ENCODE measurements around the gene PCLO.
"Not testable (repeated sequence)": the region's sequence is repeated elsewhere in the genome, so short reads cannot be mapped to it uniquely, and the experiment has no call there.

The PCLO gene

DNA sequence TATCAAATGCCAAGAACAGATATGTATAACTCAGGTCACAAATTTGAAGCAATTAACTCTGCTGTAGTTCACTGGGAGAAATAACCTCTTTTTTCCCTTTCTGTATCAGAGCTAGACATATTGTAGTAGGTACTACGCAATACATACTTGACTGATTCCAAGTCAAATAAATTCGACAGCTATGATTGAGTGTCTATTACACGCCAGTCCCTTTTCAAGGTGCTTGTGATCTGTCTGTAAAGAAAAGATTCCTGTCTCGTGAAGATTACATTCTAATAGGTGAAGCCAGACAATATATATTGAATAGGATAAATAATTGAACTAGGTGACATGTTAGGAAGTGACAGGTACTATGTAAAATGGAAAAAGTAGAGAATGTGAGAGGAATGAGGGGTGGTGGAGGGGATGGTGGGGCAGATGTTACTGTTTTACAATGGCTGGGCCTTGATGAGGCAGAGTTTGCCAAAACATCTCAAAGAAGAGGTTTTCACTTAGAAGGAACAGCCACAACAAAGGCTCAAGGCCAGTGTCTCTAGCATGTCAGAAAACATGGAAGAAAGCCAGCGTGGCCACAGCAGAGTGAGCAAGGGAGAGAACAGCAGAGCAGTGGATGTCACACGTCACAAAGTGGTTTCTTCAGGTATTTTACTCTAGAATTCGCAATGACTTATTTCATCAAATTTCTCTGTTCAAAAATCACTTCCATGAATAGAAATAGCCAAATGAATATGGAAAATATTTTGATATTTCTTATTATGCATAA, 436.5 kb downstream of the PCLO start:
- DNase-seq: no peak

DNA sequence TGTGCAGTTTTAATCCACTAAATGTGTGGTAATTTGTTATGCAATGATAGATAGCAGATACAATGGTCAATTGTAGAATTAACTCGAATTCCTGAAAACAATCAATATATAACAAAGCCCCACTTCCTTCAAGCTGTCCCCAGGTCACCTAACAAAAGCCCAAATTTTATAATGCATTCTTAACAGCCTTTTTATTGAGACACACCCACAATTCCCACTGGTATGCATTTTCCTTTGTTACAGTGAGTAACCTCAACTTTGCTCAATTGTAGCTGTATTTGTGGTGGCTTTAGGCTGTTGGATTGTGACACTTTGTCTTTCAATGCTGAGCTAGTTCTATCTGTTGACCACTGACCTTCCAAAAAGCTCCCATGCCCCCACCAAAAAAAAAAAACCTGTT, 439.3 kb downstream of the PCLO start:
- no peak for DNase-seq

DNA sequence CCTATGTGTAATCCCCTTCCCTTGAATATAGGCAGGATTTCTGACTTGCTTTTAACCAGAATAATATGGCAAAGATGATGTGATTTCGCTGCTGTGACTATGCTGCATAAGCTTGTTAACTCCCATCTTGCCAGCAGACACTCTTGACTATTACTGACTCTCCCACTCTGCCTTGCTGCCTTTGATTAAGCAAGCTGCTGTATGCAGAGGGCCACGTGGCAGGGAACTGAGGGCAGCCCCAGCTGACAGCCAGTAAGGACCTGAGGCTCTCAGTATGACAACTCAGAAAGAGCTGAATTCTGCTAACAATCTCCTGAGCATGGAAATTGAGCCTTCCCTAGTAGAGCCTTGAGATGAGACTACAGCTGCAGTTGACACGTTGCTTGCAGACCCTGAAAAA, 439.7 kb downstream of the PCLO start:
- DNase-seq: no peak

DNA sequence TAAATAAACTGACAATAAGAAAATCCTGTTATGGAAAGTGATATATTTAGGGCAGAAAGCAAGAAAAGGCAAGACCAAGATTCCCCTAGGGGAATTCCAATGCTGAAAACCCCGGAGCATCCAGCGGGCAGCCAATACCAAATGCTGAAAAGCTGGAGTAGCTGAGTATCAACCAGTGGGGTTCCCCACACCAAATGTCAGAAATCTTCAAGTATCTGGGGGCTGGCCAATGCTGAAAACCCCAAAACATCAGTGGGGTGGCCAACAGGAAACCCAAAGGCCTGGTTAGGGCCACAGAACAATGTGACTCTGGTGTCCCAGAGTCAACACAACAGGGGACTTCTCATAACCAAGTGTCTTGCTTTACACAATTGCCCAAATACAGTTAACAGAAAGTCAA, 447.3 kb downstream of the PCLO start:
- DNase-seq: no peak

DNA sequence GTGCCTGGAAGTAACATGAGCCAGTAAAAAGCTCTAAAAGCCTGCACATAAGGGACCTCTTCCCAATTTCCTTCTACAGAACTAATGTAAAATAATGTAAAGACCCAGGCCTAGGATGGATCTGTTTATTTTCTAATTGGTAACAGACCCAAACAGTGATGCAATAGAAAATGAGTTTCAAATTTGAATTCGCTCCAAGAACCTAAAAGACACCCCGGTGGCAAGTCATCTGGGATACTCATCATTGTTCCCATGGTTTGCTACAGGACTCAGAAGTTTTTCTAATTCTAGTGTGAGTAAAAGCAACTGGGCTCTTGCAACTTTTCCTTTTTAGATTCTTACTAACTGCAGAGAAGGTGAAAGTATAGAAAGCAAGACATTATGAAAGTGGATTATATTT, 447.8 kb downstream of the PCLO start:
- DNase-seq: no peak

DNA sequence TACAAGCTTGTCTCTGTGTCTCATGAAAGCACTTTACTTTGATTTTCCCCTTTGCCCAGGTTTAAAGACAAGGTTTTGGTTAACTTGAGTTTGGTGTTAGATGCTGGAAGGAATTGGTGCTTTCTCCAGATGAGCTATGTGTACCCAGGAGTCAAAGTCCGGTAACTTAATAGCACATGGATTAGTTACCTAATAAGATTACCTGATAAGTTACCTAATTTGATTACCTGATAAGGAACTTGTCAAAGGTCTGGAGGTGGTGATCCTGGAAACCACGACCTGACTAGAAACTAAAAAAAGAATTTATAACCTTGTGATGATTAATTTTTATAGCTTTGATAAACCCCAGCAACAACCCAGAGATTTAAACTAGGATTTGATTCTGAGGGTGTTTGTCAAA, 449.2 kb downstream of the PCLO start:
- no peak for DNase-seq

DNA sequence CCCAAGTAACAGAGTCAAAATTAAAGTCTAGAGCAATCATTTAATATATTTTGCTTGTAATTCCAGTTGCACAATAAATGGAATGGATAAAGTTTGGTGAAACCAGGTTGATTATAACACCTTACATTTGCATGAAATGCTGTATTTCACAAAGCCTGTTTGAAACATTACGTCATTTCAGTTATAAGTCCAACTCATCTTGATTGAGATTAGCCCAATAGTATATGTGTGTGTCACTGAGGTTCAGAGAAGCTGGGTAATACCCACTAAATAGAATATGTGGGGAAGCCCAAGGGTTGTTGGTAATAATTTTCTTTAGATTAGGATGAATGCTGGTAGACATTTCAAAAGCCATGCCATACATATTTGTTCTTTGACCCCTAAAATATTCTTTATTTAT, 456.3 kb downstream of the PCLO start:
- not testable (repeated sequence) for DNase-seq

DNA sequence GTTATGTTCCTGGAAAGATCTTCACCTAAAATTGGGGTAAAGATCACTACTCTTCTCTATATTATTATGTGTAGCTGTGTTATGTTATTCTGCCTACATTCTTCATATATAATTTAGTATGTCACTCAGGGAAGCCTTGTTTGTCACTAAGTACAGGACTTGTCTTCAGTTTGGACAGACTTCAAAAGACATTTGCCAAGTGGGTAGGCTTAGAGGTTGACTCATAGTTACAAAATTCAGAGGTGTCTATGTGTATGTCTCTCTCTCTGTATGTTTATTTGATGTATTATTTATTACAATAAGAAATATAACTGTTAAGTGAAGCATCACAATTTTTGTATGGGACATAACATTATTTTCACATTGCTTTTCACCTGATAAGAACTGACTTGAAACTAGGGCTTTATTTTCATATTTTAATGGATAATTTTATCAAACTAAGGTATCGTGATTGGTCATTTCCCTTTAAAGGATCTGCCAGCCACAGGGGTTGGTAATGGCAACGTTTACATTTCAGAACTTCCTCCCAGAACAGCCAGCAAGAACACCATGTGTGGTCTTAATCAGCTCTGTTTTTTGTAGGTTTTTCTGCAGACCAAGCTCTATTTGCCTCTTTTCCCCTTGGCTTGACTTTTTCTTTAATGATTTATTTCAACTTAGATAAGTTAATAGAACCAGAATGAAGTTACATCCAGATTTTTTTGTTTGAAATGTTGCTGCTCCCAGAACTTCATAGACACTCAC, 457.0 kb downstream of the PCLO start:
- DNase-seq: no peak

DNA sequence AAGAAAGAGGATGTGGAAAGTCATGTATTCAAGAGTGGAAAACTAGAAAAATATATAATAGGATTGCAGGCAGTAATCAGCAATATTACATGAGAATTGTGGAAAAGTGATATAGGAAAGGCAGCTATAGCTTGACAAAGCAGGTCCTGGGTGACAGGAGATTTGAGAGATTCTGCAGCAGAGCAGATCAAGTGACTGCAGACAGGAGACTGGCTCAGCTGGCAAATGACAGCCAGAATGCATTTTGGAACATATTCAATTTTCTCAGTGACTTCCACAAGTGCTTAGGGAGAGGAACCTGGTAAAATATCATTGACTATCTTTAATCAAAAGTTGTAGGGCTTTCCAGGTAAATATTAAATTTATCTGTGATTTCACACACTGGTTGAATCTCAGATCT, 458.6 kb downstream of the PCLO start:
- DNase-seq: no peak

Data from right kidney (tissue), 1 donor.